Testis (tissue), 2 donors: Measurements from ENCODE around the gene NR1H4.

Source experiments
- POLR2A ChIP-seq: fragments of 450-650 bp; IDR thresholded peaks from one replicate; pipeline ENCODE4 v1.6.1; 2017; ENCODE audit warnings: antibody characterized with exemption, mild to moderate bottlenecking, moderate library complexity
- TF ChIP-seq, protein P1 (sequence below), 3 experiments: fragments of 450-650 bp in 2 of 3; fragments of 200-600 bp in 1 of 3; sonication (generic) in 1 of 3; IDR thresholded peaks; one replicate each; pipeline ENCODE4 v1.5.1; 2016 to 2019; ENCODE audit warnings: antibody characterized with exemption in 3 of 3, mild to moderate bottlenecking in 2 of 3, moderate library complexity in 1 of 3

DNA sequence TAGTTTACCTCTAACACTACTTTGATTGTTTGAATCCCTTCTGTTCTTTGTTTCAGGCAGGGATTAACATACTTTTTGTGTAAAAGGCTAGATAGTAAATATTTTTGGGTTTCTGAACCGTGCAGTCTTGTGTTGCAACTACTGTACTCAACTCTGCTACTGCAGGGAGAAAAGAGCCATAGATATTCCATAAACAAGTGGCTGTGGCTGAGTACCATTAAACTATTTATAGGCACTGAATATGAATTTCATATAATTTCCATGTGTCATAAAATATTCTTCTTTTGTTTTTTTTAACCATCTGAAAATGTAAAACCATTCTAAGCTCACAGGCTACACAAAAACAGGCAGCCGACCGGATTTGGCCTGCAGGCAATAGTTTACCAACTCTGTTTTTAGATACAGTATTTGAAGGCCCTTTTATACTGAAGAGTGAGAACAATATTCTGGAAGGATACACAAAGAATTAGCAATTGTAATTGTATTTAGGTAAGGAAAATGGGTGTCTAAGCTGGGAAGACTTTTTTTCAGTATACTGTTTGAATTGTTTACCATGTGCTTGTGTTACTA is 15.7 kb downstream of the NR1H4 start:
- TF ChIP-seq, protein P1, sequence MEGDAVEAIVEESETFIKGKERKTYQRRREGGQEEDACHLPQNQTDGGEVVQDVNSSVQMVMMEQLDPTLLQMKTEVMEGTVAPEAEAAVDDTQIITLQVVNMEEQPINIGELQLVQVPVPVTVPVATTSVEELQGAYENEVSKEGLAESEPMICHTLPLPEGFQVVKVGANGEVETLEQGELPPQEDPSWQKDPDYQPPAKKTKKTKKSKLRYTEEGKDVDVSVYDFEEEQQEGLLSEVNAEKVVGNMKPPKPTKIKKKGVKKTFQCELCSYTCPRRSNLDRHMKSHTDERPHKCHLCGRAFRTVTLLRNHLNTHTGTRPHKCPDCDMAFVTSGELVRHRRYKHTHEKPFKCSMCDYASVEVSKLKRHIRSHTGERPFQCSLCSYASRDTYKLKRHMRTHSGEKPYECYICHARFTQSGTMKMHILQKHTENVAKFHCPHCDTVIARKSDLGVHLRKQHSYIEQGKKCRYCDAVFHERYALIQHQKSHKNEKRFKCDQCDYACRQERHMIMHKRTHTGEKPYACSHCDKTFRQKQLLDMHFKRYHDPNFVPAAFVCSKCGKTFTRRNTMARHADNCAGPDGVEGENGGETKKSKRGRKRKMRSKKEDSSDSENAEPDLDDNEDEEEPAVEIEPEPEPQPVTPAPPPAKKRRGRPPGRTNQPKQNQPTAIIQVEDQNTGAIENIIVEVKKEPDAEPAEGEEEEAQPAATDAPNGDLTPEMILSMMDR (IDR thresholded peaks at IDR 0.05) = no peak
- TF ChIP-seq POLR2A = no peak
